Activated CD4-positive, CD25-positive, alpha-beta regulatory T cell (primary cell): Measurements from ENCODE around the gene UBC.
"Not testable (repeated sequence)": the region's sequence is repeated elsewhere in the genome, so short reads cannot be mapped to it uniquely, and the experiment has no call there.

Source experiments
- DNase-seq, 4 experiments: peaks; one replicate each; lab custom pipeline; 2025; lab: John Stamatoyannopoulos, UW

Gene UBC

GRCh38 chr12:124915239-124916236 is 1.1 kb upstream of the UBC start:
- no peak for DNase-seq

DNA sequence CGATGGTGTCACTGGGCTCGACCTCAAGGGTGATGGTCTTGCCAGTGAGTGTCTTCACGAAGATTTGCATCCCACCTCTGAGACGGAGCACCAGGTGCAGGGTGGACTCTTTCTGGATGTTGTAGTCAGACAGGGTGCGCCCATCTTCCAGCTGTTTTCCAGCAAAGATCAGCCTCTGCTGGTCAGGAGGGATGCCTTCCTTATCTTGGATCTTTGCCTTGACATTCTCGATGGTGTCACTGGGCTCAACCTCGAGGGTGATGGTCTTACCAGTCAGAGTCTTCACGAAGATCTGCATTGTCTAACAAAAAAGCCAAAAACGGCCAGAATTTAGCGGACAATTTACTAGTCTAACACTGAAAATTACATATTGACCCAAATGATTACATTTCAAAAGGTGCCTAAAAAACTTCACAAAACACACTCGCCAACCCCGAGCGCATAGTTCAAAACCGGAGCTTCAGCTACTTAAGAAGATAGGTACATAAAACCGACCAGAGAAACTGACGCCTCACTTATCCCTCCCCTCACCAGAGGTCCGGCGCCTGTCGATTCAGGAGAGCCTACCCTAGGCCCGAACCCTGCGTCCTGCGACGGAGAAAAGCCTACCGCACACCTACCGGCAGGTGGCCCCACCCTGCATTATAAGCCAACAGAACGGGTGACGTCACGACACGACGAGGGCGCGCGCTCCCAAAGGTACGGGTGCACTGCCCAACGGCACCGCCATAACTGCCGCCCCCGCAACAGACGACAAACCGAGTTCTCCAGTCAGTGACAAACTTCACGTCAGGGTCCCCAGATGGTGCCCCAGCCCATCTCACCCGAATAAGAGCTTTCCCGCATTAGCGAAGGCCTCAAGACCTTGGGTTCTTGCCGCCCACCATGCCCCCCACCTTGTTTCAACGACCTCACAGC is 717 bp downstream of the UBC start:
- no peak for DNase-seq

- not testable (repeated sequence) for DNase-seq
These were observed 1.7 kb downstream of the UBC start for GRCh38 chr12:124912529-124913287.

- not testable (repeated sequence) for DNase-seq
These were observed 2.9 kb downstream of the UBC start for GRCh38 chr12:124911521-124911920.

GRCh38 chr12:124910561-124911478 is 3.6 kb downstream of the UBC start:
- DNase-seq: no peak

DNA sequence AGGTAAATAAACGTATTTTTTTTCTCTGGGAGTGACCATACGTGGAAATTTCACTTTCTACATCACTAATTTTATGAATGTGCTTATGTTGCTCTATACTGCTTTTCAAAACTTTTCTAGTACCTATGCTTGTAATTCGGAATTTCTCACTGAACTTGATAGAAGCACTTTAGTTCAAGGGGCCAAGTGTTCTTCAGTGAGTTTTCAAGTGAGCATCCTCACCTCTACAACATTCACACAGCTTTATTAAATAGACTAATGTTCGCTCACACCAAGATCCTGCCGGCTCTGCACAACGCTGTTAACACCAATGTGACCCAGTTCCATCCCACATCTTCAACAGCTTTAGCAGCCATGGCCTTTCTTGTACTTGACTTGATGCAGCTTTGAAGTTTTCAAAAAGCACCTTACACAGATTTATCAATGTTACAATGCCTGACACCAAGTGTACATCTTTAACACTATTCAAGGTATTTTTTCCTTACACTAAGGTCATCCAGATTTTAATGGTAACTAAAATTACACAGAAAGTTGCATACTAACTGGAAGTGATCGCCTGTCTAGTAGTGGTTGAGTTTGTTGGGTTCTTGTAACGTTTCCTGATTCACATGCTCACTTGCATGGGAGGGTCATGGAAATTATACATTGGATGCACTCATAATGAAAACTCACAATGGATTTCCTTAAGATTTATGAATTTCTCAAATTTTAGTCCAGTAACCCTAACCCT is 4.5 kb downstream of the UBC start:
- DNase-seq: no peak

DNA sequence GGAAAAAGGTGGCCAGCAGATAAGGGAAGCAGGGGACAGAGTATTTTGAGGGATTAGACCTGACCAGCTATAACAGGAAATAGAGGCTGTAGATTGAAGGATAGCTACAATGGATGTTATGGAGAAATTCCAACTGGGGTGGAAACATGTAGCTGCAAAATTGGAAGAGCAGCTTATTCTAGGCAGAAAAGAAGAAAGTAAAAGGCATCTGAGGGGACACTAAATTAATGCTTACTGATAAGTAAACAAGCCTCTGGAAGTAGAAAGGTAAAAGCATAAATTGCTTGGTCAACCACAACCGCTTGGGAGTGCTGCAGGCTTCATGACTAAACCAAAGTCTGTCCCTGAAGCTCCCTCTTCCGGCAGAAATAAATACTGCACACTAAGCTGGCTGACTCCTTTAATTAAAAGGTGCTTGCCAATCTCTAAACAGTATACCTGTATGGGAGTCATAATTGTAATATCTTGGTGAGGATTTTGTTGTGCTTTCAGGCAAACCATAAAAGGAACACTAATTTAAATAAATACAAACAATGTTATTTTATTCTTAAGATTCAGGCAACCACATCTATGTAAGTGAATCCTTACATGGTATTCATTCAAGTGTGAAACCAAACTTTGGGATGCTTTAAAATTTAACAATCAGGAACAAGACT is 7.7 kb downstream of the UBC start:
- DNase-seq: no peak

DNA sequence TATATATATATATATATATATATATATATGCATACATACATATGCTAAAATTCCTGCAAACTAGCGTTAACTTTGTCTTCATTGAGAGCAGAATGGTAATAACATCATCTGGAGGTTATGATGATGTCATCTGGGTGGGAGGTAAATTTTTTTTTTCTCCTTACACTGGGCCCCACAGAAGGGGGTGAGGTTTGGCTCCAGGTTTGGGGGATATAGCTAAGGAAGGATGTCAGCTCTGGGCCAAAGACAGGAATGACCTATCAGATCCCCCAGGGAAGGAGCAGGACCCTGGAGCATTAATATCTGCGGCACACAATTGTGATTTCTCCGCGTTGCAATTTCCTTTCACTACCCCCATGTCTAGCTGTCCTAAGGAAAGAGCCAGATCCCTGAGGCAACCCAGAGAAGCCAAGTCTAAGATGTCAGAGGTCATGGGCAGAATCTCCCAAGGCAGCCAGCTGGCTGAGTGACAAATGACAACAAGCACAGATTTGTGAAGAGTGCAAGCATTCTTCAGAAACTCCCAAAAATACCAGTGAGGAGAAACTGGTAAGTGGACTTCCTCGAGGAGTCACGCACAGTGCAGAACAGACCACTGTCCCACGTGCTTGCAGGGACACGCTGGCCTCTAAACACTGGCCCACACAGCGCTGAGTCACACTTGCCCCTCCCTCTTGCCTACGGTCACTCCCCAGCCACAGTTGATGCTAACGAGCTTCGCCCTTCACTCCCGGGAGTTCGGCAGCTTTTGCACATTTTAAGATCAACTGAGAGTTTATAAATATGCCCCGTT is 9.9 kb downstream of the UBC start:
- DNase-seq: no peak

DNA sequence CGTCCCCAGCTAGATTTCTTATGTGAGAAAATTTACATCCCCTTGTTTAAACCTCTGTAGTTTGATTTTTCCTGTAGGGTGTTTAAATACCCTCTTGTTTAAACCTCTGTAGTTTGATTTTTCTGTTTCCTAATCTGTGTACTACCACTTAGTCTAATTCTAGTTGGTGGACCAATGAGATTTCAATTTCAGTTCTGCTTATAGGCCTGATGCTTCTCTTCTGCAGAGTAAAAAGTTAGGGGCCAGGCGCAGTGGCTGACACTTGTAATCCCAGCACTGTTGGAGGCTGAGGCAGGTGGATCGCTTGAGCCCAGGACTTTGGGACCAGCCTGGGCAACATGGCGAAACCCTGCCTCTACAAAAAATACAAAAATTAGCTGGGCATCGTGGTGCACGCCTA is 11.5 kb downstream of the UBC start:
- no peak for DNase-seq

DNA sequence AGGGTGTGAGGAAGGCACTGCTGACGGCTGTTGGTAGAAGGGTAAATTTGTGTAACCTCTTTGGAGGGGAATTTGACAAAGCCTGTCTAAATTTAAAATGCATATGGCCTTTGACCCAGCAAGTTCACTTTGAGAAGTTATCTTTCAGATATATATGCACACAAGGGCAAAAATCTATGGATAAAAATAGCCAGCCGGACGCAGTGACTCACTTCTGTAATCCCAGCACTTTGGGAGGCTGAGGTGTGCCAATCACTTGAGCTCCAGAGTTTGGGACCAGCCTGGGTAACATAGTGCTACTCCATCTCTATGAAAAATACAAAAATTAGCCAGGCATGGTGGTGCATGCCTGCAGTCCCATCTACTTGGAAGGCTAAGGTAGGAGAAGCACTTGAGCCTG is 13.4 kb downstream of the UBC start:
- DNase-seq: no peak

GRCh38 chr12:124900345-124900795 is 14.1 kb downstream of the UBC start:
- DNase-seq: not testable (repeated sequence)

DNA sequence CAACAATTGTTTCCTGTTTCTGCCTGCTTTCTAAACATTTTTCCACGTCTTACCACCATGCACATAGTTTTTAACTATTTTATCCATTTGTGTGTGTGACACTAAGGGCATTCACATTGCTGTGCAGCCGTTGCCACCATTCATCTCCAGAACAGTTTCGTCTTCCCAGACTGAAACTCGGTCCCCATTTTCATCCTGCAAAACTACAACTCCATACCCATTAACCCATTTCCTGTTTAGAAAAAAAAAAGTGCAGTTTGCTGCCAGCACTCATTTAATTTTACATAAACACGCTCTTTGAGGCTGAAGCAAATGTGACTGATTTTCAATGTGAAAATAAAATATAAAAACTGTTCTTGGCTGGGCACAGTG is 15.5 kb downstream of the UBC start:
- no peak for DNase-seq

DNA sequence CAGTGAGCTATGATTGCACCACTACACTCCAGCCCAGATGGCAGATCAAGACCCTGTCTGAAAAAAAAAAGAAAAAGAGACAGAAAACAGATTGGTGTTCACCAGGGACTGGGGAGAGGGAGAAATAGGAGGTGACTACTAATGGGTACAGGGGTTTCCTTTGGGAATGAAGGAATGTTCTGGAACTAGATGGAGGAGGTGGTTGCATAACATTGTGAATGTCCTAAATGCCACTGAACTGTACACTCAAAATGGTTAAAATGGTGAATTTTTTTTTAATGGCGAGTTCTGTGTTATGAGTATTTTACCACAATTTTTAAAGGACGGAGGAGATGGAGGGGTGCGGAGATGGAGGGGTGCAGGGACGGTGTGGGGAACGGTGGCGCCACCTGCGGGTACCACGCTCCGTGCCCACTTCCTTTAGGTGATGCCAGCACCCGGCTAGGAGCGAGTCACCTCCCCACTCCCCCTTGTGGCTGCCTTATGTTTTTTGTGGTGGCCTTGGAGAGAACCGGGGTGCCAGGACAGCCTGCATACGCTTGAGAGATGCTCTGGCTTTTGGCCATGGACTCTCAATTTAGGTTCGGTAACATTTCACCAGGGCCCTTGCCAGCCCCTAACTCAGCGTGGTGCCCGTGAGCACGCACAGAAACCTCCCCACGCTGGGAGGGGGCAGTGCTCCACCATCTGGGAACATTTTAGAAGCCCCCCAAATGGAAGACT is 16.1 kb downstream of the UBC start:
- DNase-seq: peak; percentile 7 to 56 (median 37)

DNA sequence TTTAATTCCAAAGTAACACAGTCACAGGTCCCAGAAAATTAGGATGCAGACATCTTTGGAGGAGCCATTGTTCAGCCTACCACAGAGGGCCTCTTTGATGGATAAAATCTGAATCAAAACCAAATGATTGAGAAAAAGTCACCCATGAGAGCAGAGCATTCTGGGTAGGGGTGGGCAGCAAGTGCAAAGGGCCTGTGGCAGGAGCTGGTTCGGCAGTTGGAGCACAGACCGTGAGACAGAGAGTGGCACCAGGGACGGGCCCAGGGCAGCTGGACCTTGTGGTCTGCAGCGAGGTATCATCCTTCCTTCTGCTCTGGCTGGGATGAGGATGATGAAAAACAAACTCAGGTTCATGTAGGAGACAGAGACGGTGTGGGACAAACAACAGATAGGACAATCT is 18.0 kb downstream of the UBC start:
- DNase-seq: no peak

- no peak for DNase-seq
These were observed 20.5 kb downstream of the UBC start for GRCh38 chr12:124893792-124894516.

GRCh38 chr12:124888260-124888659 is 26.2 kb downstream of the UBC start:
- DNase-seq: no peak

DNA sequence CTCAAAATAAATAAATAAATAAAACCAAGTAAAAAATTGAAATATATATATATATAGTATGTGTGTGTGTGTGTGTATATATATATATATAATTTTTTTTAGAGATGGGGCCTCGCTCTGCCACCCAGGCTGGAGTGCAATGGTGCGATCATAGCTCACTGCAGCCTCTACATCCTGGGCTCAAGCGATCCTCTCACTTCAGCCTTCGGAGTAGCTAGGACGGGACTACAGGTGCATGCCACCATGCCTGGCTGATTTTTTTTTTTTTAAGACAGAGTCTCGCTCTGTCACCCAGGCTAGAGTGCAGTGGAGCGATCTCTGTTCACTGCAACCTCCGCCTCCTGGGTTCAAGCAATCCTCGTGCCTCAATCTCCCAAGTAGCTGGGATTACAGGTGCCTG is 26.7 kb downstream of the UBC start:
- DNase-seq: not testable (repeated sequence)
